Neural cell (in vitro differentiated cells): ENCODE measurements around the gene MCC. TPM values are rescaled to one million over a fixed set of nuclear protein-coding genes. Genes with fewer than 3 reads are reported as not detected.

Experiments
- H2AFZ ChIP-seq: fragments of 200-600, 300-800 bp; sonication (generic), shearing (Covaris generic); 2 replicates; pipeline ENCODE4 v1.6.0; 2014; ENCODE audit warnings: low read depth, mild to moderate bottlenecking, antibody characterized with exemption, low read length, moderate library complexity
- H3F3A ChIP-seq: fragments of 200-600 bp; shearing (Covaris generic); 2 replicates; pipeline ENCODE4 v1.6.1; 2016; ENCODE audit warnings: mild to moderate bottlenecking, moderate library complexity, mixed read lengths, antibody characterized with exemption, low read length; ENCODE audit not compliant: insufficient read depth, poor library complexity, severe bottlenecking
- H3K27ac ChIP-seq: fragments of 200-600, 300-800 bp; sonication (generic), shearing (Covaris generic); 2 replicates; pipeline ENCODE4 v1.5.1; 2014; ENCODE audit warnings: mild to moderate bottlenecking, low read length, moderate library complexity
- H3K27me3 ChIP-seq: fragments of 300-800, 200-600 bp; sonication (generic), shearing (Covaris generic); 2 replicates; pipeline ENCODE4 v1.6.0; 2014; ENCODE audit warnings: mild to moderate bottlenecking, low read depth, low read length, moderate library complexity; ENCODE audit not compliant: insufficient read depth
- H3K36me3 ChIP-seq: fragments of 300-800, 200-600 bp; sonication (generic), shearing (Covaris generic); 2 replicates; pipeline ENCODE4 v1.5.1; 2014; ENCODE audit warnings: mild to moderate bottlenecking, antibody characterized with exemption, low read length, moderate library complexity; ENCODE audit not compliant: insufficient read depth
- H3K4me2 ChIP-seq: fragments of 300-800, 200-600 bp; sonication (generic), shearing (Covaris generic); 2 replicates; pipeline ENCODE4 v1.6.0; 2014; ENCODE audit warnings: mild to moderate bottlenecking, low read length
- H3K4me3 ChIP-seq: fragments of 300-800, 200-600 bp; sonication (generic), shearing (Covaris generic); 2 replicates; pipeline ENCODE4 v1.5.1; 2014; ENCODE audit warnings: mild to moderate bottlenecking, low read length, moderate library complexity
- H3K79me2 ChIP-seq: fragments of 200-600 bp; shearing (Covaris generic); replicated peaks from 2 replicates; pipeline ENCODE4 v1.6.0; 2014; ENCODE audit warnings: mild to moderate bottlenecking, low read length, moderate library complexity; ENCODE audit not compliant: insufficient read depth
- H3K9ac ChIP-seq: fragments of 300-800, 200-600 bp; sonication (generic), shearing (Covaris generic); 2 replicates; pipeline ENCODE4 v1.6.1; 2016; ENCODE audit warnings: mild to moderate bottlenecking, low read length, mixed read lengths
- H3K9me2 ChIP-seq: fragments of 200-600 bp; shearing (Covaris generic); 2 replicates; pipeline ENCODE4 v1.6.1; 2016; ENCODE audit warnings: mild to moderate bottlenecking, low read length, mixed read lengths; ENCODE audit not compliant: insufficient read depth
- H3K9me3 ChIP-seq: fragments of 200-600, 300-800 bp; sonication (generic), shearing (Covaris generic); 2 replicates; pipeline ENCODE4 v1.6.1; 2016; ENCODE audit warnings: mild to moderate bottlenecking, mixed run types, low read length, moderate library complexity, mixed read lengths
- H4K20me1 ChIP-seq: fragments of 200-600 bp; shearing (Covaris generic); 2 replicates; pipeline ENCODE4 v1.6.1; 2016; ENCODE audit warnings: mild to moderate bottlenecking, mixed run types; ENCODE audit not compliant: insufficient read depth
- CTCF ChIP-seq: fragments of 450-650 bp; IDR thresholded peaks from 2 replicates; pipeline ENCODE4 v1.5.1; 2014; ENCODE audit warnings: antibody characterized with exemption, mild to moderate bottlenecking, moderate library complexity; ENCODE audit not compliant: poor library complexity, severe bottlenecking
- EP300 ChIP-seq: fragments of 450-650 bp; conservative IDR thresholded peaks from 2 replicates; pipeline ENCODE4 v1.6.1; 2014; ENCODE audit warnings: antibody characterized with exemption, mild to moderate bottlenecking, moderate library complexity; ENCODE audit not compliant: poor library complexity, severe bottlenecking
- EZH2 ChIP-seq: fragments of 200-600, 300-800 bp; shearing (Covaris generic), sonication (generic); IDR thresholded peaks from 2 replicates; pipeline ENCODE4 v1.6.1; 2014; ENCODE audit warnings: antibody characterized with exemption, low read length, borderline replicate concordance, mild to moderate bottlenecking; ENCODE audit not compliant: insufficient read depth, poor library complexity, severe bottlenecking
- MXI1 ChIP-seq: fragments of 450-650 bp; conservative IDR thresholded peaks from 2 replicates; pipeline ENCODE4 v1.6.1; 2014; ENCODE audit warnings: antibody characterized with exemption, mild to moderate bottlenecking; ENCODE audit not compliant: poor library complexity, severe bottlenecking
- POLR2AphosphoS5 ChIP-seq: IDR thresholded peaks from 2 replicates; pipeline ENCODE4 v1.6.1; 2012
- RAD21 ChIP-seq: fragments of 450-650 bp; conservative IDR thresholded peaks from 2 replicates; pipeline ENCODE4 v1.6.1; 2014; ENCODE audit warnings: antibody characterized with exemption, mild to moderate bottlenecking, moderate library complexity
- REST ChIP-seq: IDR thresholded peaks from 2 replicates; pipeline ENCODE4 v1.6.1; 2012; ENCODE audit warnings: borderline replicate concordance
- SMC3 ChIP-seq: fragments of 450-650 bp; conservative IDR thresholded peaks from 2 replicates; pipeline ENCODE4 v1.6.1; 2014; ENCODE audit warnings: antibody characterized with exemption, mild to moderate bottlenecking, moderate library complexity; ENCODE audit not compliant: poor library complexity
- TAF1 ChIP-seq: IDR thresholded peaks from 2 replicates; pipeline ENCODE4 v1.6.1; 2012; ENCODE audit warnings: low read depth
- polyA plus RNA-seq: library from polyadenylated mRNA; depleted of rRNA; stranded (reverse); fragments of >200 nt; gene quantifications from 2 replicates; pipeline ENCODE4 v1.2.3, GENCODE V29; 2014

Gene MCC
- polyA plus RNA-seq, 1 donor from 2014 or later = 2.2 TPM

DNA sequence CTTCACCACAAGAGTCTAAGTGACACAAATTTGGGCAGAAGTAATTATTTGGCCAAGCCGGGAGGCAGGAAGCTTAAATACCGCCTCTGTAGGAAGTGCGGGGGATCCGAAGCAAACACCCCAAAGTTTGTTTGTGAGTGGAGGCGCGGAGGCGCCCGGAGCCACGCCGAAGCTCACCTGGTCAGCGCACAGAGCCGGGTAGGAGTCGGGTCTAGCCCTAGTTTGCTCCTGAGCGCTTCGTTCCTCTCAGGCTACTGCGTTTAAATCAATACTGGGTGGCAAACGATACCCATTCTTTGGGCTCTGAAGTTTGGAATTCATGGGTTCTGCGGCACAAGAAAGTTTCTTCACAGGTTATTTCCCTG is 855 bp downstream of the MCC start:
- H3K9ac ChIP-seq = no peak overlapping the region
- H3K9me2 ChIP-seq = no peaks in the 10 kb centered on the region
- H3K36me3 ChIP-seq = no peaks in the 10 kb centered on the region
- TF ChIP-seq POLR2AphosphoS5 = no peak
- TF ChIP-seq REST = no peak
- TF ChIP-seq TAF1 = no peak
- H4K20me1 ChIP-seq = no peaks in the 10 kb centered on the region
- no peaks in the 10 kb centered on the region for H3F3A ChIP-seq
- H3K79me2 ChIP-seq = no peaks in the 10 kb centered on the region
- H3K4me2 ChIP-seq = peak overlapping the region; percentile 73
- peak overlapping the region; percentile 90 for H3K4me3 ChIP-seq
- peak overlapping the region; percentile 68 for H2AFZ ChIP-seq
- H3K9me3 ChIP-seq = no peaks in the 10 kb centered on the region
- no peak overlapping the region for H3K27ac ChIP-seq
- H3K27me3 ChIP-seq = peaks cover 12% of the 10 kb centered on the region

DNA sequence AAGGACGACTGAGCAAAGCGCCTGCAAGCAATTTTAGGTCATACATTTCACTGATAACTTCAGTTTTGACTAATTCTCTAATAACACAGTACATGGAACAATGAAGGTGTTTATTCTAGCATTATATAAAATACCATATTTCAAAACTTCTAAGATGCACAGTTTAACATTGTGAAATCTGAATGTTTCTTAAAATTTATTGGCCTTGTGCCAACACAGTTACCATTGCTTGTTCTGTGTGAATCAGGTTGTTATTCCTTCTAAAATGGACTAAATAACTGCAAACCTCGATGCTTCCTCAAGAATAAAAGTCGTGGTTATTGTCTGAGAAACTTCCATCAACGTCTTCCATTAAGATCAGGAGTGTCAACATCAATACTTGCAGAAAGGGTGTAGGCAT is 8.0 kb downstream of the MCC start:
- TF ChIP-seq RAD21 (no peak), SMC3 (no peak), CTCF (no peak), POLR2AphosphoS5 (no peak), EP300 (no peak), EZH2 (no peak), REST (no peak), TAF1 (no peak), MXI1 (no peak)
- no peaks in the 10 kb centered on the region for H3K36me3 ChIP-seq
- H2AFZ ChIP-seq = no peak overlapping the region
- no peaks in the 10 kb centered on the region for H3K9me3 ChIP-seq
- H4K20me1 ChIP-seq = no peaks in the 10 kb centered on the region
- no peaks in the 10 kb centered on the region for H3F3A ChIP-seq
- no peaks in the 10 kb centered on the region for H3K9me2 ChIP-seq
- H3K4me2 ChIP-seq = no peak overlapping the region
- H3K27me3 ChIP-seq = no peaks in the 10 kb centered on the region
- no peak overlapping the region for H3K9ac ChIP-seq
- no peak overlapping the region for H3K4me3 ChIP-seq
- H3K27ac ChIP-seq = no peak overlapping the region
- H3K79me2 ChIP-seq = no peaks in the 10 kb centered on the region
